ENCODE results near the gene ENTPD2. TPM values are rescaled to one million over a fixed set of nuclear protein-coding genes. Genes with fewer than 3 reads are reported as not detected.

Gene ENTPD2
- total RNA-seq, 1 experiment from 2014 or later, result 32.5 TPM

DNA sequence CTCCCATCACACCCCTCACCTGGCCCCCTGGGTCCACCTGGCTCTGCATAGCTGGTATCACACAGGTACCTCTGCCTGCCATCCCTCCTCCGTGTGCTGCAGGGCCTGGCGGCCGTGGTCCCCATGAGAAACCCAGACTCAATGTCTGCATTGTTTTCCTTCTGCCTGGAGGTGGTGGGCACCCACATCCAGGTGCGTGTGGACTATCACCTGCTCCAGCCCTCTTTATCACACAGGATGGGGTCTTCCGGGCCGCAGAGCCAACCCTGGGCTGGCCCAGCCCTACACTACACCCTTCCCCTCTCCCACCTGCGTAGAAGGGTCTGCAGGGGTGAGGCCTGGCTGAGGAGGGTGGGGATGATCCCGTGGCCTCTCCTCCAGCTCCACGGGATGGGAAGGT, 14.9 kb downstream of the ENTPD2 start:
- TF ChIP-seq ELF1 (IDR thresholded peaks at IDR 0.05; ENCODE audit: borderline replicate concordance, low read depth), result no peak
- TF ChIP-seq, protein P1, sequence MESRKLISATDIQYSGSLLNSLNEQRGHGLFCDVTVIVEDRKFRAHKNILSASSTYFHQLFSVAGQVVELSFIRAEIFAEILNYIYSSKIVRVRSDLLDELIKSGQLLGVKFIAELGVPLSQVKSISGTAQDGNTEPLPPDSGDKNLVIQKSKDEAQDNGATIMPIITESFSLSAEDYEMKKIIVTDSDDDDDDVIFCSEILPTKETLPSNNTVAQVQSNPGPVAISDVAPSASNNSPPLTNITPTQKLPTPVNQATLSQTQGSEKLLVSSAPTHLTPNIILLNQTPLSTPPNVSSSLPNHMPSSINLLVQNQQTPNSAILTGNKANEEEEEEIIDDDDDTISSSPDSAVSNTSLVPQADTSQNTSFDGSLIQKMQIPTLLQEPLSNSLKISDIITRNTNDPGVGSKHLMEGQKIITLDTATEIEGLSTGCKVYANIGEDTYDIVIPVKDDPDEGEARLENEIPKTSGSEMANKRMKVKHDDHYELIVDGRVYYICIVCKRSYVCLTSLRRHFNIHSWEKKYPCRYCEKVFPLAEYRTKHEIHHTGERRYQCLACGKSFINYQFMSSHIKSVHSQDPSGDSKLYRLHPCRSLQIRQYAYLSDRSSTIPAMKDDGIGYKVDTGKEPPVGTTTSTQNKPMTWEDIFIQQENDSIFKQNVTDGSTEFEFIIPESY (IDR thresholded peaks at IDR 0.05; ENCODE audit: extremely low read depth, insufficient replicate concordance, low read length), result no peak
- TF ChIP-seq EZH2phosphoT487 (IDR thresholded peaks at IDR 0.05; ENCODE audit: borderline replicate concordance), result no peak
- TF ChIP-seq POLR2AphosphoS5 (IDR thresholded peaks at IDR 0.05; ENCODE audit: low read depth, low read length), result no peak
- TF ChIP-seq SP1 (IDR thresholded peaks at IDR 0.05; ENCODE audit: low read depth), result no peak
- H3K9me3 ChIP-seq (ENCODE audit: control insufficient read depth in 1 of 2, insufficient read depth in 1 of 2, low read depth in 1 of 2, low read length in 2 of 2), result no peaks in the 10 kb centered on the region
- H3K9ac ChIP-seq (ENCODE audit: low read length), result no peak overlapping the region
- peaks cover 7% of the 10 kb centered on the region; the same call in 1 of the 2 replicates for H3K79me2 ChIP-seq (ENCODE audit: insufficient read depth, low read length)
- H3K4me3 ChIP-seq (replicated peaks in 1 of 2; ENCODE audit: low read depth in 1 of 2, low read length in 2 of 2), result no peak overlapping the region
- intact Hi-C loops (cut with micrococcal nuclease), result loop anchor here (5.0 kb wide), 1 partner anchor 197 kb away; the partner anchor contains the start of gene AJM1
- no peak for DNase-seq (ENCODE audit: low read depth, low spot score)
- RAD21 ChIA-PET (ENCODE audit: low non-redundant PET in 1 of 2, low total read pairs in 2 of 2, uncharacterized antibody in 2 of 2, unreplicated experiment in 2 of 2), result no interaction called here
- peaks cover 3 to 7% of the 10 kb centered on the region in 2 experiments; a peak in 2 of 4 replicates for H3K36me3 ChIP-seq (ENCODE audit: control insufficient read depth in 1 of 2, insufficient read depth in 2 of 2, low read length in 2 of 2)
- BruUV-seq (replicated peaks), result no TSS peak
- H3K27me3 ChIP-seq (ENCODE audit: insufficient read depth, low read length), result no peaks in the 10 kb centered on the region
- POLR2A ChIA-PET, result no interaction called here
- H3K27ac ChIP-seq (ENCODE audit: low read depth, low read length), result no peak overlapping the region
- CTCF ChIA-PET, result interaction anchor here (1.4 kb wide), 1 partner anchor 10 kb away, joined by 5 read pairs; no protein-coding TSS in a partner anchor
- no peak overlapping the region for H2AFZ ChIP-seq (ENCODE audit: low read depth, low read length, poor library complexity, severe bottlenecking)
- H4K20me1 ChIP-seq (ENCODE audit: insufficient read depth), result no peaks in the 10 kb centered on the region
- H3K4me2 ChIP-seq (ENCODE audit: low read length), result no peak overlapping the region
- H3K9me2 ChIP-seq (ENCODE audit: insufficient read depth), result no peaks in the 10 kb centered on the region
- peaks cover 11 to 21% of the 10 kb centered on the region in 2 experiments; a peak in 3 of 4 replicates for H3K4me1 ChIP-seq (ENCODE audit: control insufficient read depth in 1 of 2, insufficient read depth in 2 of 2, low read length in 2 of 2)
- ATAC-seq, result no peak

DNA sequence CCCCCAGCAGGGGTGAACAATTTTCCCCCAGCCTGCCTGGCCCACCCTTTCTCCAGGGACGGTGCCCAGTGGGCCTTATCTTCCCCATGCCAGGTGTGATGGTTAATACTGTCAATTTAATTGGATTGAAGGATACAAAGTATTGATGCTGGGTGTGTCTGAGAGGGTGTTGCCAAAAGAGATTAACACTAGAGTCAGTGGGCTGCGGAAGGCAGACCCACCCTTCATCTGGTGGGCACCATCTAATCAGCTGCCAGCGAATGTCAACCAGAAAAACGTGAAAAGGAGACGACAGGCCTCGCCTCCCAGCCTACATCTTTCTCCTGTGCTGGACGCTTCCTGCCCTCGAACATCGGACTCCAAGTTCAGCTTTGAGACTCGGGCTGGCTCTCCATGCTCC, 16.4 kb downstream of the ENTPD2 start:
- Histone ChIP-seq H4K20me1 (ENCODE audit: insufficient read depth) (no peaks in the 10 kb centered on the region), H3K27me3 (ENCODE audit: insufficient read depth, low read length) (no peaks in the 10 kb centered on the region), H3K4me2 (ENCODE audit: low read length) (no peak overlapping the region), H2AFZ (ENCODE audit: low read depth, low read length, poor library complexity, severe bottlenecking) (no peak overlapping the region), H3K36me3 (ENCODE audit: control insufficient read depth in 1 of 2, insufficient read depth in 2 of 2, low read length in 2 of 2) (peaks cover 3 to 7% of the 10 kb centered on the region in 2 experiments; a peak in 2 of 4 replicates), H3K4me1 (ENCODE audit: control insufficient read depth in 1 of 2, insufficient read depth in 2 of 2, low read length in 2 of 2) (peaks cover 9 to 16% of the 10 kb centered on the region in 2 experiments; a peak in 3 of 4 replicates), H3K79me2 (ENCODE audit: insufficient read depth, low read length) (no peaks in the 10 kb centered on the region), H3K9me3 (ENCODE audit: control insufficient read depth in 1 of 2, insufficient read depth in 1 of 2, low read depth in 1 of 2, low read length in 2 of 2) (no peaks in the 10 kb centered on the region), H3K4me3 (replicated peaks in 1 of 2; ENCODE audit: low read depth in 1 of 2, low read length in 2 of 2) (no peak overlapping the region), H3K9me2 (ENCODE audit: insufficient read depth) (no peaks in the 10 kb centered on the region), H3K27ac (ENCODE audit: low read depth, low read length) (no peak overlapping the region), H3K9ac (ENCODE audit: low read length) (no peak overlapping the region)
- no TSS peak for BruUV-seq (replicated peaks)
- intact Hi-C loops (cut with micrococcal nuclease), result loop anchor here (5.0 kb wide), 1 partner anchor 195 kb away; the partner anchor contains the start of gene AJM1
- no peak for ATAC-seq
- POLR2A ChIA-PET, result no interaction called here
- TF ChIP-seq, protein P2, sequence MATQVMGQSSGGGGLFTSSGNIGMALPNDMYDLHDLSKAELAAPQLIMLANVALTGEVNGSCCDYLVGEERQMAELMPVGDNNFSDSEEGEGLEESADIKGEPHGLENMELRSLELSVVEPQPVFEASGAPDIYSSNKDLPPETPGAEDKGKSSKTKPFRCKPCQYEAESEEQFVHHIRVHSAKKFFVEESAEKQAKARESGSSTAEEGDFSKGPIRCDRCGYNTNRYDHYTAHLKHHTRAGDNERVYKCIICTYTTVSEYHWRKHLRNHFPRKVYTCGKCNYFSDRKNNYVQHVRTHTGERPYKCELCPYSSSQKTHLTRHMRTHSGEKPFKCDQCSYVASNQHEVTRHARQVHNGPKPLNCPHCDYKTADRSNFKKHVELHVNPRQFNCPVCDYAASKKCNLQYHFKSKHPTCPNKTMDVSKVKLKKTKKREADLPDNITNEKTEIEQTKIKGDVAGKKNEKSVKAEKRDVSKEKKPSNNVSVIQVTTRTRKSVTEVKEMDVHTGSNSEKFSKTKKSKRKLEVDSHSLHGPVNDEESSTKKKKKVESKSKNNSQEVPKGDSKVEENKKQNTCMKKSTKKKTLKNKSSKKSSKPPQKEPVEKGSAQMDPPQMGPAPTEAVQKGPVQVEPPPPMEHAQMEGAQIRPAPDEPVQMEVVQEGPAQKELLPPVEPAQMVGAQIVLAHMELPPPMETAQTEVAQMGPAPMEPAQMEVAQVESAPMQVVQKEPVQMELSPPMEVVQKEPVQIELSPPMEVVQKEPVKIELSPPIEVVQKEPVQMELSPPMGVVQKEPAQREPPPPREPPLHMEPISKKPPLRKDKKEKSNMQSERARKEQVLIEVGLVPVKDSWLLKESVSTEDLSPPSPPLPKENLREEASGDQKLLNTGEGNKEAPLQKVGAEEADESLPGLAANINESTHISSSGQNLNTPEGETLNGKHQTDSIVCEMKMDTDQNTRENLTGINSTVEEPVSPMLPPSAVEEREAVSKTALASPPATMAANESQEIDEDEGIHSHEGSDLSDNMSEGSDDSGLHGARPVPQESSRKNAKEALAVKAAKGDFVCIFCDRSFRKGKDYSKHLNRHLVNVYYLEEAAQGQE (IDR thresholded peaks at IDR 0.05; ENCODE audit: low read depth), result no peak
- TF ChIP-seq CEBPB (IDR thresholded peaks at IDR 0.05; ENCODE audit: low read depth), result no peak
- no peak for TF ChIP-seq RAD21 (IDR thresholded peaks at IDR 0.05; ENCODE audit: low read depth)
- TF ChIP-seq JUND (IDR thresholded peaks at IDR 0.05), result no peak
- TF ChIP-seq SRF (IDR thresholded peaks at IDR 0.05; ENCODE audit: low read depth), result no peak
- TF ChIP-seq EZH2 (IDR thresholded peaks at IDR 0.05), result no peak
- RAD21 ChIA-PET (ENCODE audit: low non-redundant PET in 1 of 2, low total read pairs in 2 of 2, uncharacterized antibody in 2 of 2, unreplicated experiment in 2 of 2), result no interaction called here
- CTCF ChIA-PET, result interaction anchor here (1.4 to 4.0 kb wide), 2 partner anchors 9 to 89 kb away, joined by 4 to 109 read pairs; partner anchors contain the start of gene NPDC1
- no peak for DNase-seq (ENCODE audit: low read depth, low spot score)

Data from HCT116 (cell line).